ENCODE results near the gene GORAB.

GORAB gene

DNA sequence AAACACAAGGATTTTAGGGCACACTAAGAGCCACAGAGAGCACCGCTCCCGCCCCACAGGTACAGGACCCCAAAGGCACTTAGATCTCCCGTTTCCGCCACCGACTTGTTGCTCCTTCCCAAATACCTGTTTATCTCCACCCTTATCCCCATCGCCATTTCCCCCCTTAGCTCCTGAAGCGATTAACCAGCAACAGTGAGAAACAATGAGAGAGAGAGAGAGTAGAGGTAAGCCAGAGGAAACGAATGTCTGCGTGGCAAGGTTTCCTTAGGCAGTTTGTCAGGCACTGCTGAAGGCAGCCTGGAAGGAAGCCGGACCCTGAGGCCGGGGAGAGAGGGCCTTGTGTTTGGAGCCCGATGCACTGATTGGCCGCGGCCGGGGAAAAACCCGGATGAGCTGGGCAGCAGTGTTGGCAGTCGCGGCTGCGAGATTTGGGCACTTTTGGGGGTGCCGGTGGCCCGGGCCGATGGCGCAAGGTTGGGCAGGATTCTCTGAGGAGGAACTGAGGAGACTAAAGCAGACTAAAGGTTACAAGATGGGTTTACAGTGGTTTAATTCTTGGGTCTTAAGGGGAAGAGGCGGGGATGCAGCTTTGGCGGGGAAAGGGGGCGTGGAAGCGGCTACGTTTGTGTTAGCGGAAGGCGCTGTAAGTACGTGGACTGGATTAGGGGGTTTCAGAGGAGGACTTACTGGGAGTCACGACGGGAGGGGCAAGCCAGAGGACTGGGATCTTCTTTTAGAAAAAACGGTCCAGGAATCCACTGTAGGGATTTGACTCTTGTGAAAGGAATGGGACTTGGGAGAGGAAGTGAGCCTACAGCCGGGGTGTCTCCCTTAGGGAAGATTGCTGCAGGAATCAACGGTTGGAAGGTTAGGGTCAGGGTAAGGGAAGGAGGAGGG, at the start of gene GORAB:
TSS of gene GORAB (plus strand) at position 409 of the 900 bp plus-strand sequence. CDS start at position 467, 58 bp downstream.
- DNase-seq (ENCODE audit: low read depth, low spot score) = peak; percentile 94

GRCh38 chr1:170483051-170483450, 48.9 kb upstream of the GORAB start:
- no peak for DNase-seq (ENCODE audit: low read depth, low spot score)

GRCh38 chr1:170487503-170487902, 44.5 kb upstream of the GORAB start:
- DNase-seq (ENCODE audit: low read depth, low spot score) = peak; percentile 23

DNA sequence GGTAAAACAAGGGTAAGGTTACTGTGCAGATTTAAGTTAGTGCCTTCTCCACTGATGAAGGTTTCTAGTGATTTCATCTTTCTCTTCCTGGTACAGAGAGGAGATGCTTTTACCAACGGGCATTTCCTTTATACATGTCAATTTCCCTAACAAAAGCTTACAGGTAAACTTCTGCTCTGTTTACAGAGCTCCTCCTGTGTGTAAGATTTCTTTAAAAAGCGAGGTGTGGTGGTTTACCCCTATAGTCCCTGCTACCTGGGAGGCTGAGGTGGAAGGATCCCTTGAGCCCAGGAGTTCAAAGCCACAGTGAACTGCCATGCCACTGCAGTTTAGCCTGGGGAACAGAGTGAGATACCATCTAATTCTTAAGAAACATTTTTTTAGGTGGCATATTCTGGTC, 40.7 kb upstream of the GORAB start:
- DNase-seq (ENCODE audit: low read depth, low spot score) = no peak

GRCh38 chr1:170494369-170494768, 37.6 kb upstream of the GORAB start:
- DNase-seq (ENCODE audit: low read depth, low spot score) = no peak

GRCh38 chr1:170495006-170495405, 37.0 kb upstream of the GORAB start:
- no peak for DNase-seq (ENCODE audit: low read depth, low spot score)

GRCh38 chr1:170498876-170499275, 33.1 kb upstream of the GORAB start:
- no peak for DNase-seq (ENCODE audit: low read depth, low spot score)

- DNase-seq (ENCODE audit: low read depth, low spot score) = no peak
Measured at GRCh38 chr1:170503665-170504064, 28.3 kb upstream of the GORAB start.

- no peak for DNase-seq (ENCODE audit: low read depth, low spot score)
Measured at GRCh38 chr1:170510163-170510562, 21.8 kb upstream of the GORAB start.

DNA sequence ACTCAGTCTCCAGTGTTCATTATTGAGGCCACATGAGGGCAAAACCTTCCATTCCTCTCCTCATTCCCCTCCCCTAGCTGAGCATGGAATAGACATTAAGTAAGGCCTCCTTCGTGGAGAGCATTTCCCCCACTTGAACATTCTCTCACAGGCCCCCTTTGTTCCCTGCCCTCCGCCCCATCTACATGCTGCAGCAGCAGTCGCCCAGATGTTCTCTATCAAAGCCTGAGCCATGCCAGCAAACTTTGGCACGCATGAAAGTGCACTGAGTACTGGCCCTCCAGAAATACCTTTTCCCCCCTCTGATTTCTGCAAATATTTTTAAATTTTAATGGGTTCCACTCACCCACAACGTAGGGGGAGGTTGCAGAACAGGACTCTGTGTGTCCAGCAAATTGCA, 20.9 kb upstream of the GORAB start:
- DNase-seq (ENCODE audit: low read depth, low spot score) = no peak

DNA sequence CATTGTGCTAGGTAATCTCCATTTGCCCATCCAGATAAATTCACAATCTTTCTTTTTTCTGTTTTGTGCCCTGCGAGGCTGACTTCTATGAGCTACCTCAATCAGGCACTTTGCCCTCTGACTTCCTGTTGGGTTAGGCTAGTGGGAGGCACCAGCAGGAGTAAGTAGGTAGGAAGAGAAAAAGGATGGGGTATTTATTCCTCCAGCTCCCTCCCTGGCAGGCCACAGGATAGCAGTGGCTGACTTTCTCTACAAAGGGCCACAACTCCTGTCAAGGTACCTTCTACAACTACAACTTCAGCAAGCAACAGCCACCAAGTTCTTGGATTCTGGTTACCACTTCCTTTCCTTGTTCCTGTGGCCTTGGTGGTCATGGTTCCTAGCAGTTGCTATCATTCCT, 18.8 kb upstream of the GORAB start:
- DNase-seq (ENCODE audit: low read depth, low spot score) = peak; percentile 15

- no peak for DNase-seq (ENCODE audit: low read depth, low spot score)
Measured at GRCh38 chr1:170518185-170518834, 13.7 kb upstream of the GORAB start.

- DNase-seq (ENCODE audit: low read depth, low spot score) = no peak
Measured at GRCh38 chr1:170518965-170519364, 13.0 kb upstream of the GORAB start.

DNA sequence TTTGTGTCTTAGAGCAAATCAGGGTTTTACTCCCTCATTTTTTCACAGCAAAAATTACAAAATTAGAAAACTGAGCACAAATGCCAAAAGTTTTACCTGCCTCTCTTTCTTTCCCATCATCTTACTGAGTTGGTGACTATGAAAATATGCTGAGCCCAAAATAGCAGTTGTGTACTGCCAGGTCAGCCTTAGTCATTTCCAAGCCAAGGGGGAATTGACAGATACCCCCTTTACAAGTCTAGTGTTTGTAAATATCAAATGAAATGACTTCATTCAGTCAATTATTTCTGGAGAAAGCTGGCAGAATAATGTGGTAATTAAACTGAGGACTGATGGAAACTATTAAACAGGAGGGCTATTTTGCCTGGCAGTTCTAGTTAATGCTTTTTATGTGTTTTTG, 11.4 kb upstream of the GORAB start:
- no peak for DNase-seq (ENCODE audit: low read depth, low spot score)

GRCh38 chr1:170521818-170522217, 10.1 kb upstream of the GORAB start:
- no peak for DNase-seq (ENCODE audit: low read depth, low spot score)

DNA sequence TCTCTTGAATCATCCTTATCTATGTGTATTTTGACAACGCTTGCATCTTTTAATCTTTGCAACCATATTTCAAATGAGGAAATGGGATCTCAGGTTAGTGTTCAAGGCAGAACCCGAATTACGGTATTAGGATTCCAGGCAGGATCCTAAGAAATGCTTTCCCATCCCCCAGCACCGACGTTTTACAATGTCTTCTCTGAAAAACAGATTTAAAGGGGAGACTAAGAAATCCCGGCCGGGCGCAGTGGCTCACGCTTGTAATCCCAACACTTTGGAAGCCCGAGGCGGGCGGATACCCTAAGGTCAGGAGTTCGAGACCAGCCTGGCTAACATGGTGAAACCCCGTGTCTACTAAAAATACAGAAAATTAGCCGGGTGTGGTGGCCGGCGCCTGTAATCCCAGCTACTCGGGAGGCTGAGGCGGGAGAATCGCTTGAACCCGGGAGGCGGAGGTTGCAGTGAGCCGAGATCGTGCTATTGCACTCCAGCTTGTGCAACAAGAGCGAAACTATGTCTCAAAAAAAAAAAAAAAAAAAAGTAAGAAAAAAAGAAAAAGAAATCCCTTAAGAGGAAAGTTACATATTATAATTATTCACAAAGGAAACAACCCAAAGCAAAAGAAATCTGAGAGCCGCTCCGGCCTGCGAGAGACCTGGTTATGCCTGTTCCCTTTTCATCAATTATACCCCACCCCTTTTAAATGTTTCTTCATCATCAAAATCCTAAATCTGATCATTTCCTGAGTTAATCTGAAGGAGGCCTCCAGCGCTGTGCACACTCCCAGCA, 801 bp upstream of the GORAB start:
- DNase-seq (ENCODE audit: low read depth, low spot score) = peak; percentile 36

DNA sequence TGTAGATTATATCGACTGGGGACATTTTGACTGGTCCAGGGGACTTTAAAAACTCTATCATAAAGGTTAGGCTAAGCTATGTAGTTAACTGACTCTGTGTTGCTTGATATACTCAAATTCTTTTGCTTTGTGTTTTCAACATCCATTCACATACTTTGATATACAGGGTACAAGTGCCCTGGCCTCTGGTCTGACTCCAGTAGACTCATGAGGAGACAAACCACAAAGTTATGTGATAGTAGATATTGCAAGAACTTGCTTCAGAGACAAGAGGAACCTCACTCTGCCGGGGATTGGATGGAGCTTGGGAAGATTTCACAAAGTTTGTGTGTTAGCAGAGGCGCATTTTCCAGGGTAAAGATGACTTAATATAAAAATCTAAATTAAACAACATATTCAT, 1.3 kb downstream of the GORAB start:
- DNase-seq (ENCODE audit: low read depth, low spot score) = no peak

DNA sequence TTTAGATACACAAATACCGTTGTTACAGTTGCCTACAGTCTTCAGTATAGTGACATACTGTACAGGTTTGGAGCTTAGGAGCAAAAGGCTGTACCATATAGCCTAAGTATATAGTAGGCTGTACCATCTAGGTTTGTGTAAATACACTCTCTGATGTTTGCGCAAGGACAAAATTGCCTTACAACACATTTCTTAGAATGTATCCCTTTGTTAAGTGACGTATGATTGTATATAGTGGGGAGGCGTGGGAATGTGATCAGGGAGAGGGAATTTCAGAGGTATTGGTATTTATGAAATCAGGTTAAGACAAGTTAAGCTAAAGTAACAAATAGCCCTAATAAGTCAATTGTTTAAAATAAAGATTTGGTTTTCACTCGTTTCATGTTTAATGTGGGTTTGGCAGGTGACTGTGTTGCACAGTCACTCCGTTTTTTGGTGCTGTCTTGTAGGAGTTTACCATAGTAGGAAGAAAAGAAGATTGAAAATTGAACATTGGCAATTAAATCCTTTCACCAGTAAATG, 2.7 kb downstream of the GORAB start:
- no peak for DNase-seq (ENCODE audit: low read depth, low spot score)

- DNase-seq (ENCODE audit: low read depth, low spot score) = no peak
Measured at GRCh38 chr1:170535418-170535817, 3.5 kb downstream of the GORAB start.

DNA sequence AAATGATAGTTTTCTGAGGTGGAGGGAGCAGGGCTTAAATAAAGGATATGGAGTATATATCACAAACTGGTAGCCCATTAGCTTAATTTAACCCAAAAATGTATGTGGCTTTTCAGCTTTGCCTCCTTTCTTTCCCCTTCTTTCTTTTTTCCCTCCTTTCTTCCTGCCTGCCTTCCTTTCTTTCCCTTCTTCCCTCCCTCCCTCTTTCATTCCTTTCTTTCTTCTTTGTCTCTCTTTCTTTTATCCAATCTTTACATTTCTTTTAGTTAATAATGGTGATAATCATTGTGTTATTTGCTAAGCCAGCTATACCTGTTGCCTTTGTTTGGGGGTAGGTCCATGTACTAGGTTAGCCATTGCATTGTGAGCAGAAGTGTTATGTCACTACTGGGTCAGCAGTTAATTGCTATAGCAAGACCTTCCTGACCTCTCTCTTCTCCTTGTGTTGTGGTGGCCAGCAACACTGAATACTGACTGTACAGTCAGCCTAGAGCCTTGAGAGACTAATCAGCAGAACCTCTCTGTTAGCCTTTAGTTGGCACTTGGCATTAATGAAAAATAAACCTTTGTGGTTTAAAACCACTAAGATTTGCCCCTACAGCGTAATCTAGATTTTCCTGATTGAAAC, 5.1 kb downstream of the GORAB start:
- DNase-seq (ENCODE audit: low read depth, low spot score) = no peak

GRCh38 chr1:170537798-170538503, 6.0 kb downstream of the GORAB start:
- DNase-seq (ENCODE audit: low read depth, low spot score) = no peak
